ENCODE data around the gene EBF3. TPM values are rescaled to one million over a fixed set of nuclear protein-coding genes. Genes with fewer than 3 reads are reported as not detected.

The EBF3 gene
- total RNA-seq, 2 experiments from 2014 or later = not detected

DNA sequence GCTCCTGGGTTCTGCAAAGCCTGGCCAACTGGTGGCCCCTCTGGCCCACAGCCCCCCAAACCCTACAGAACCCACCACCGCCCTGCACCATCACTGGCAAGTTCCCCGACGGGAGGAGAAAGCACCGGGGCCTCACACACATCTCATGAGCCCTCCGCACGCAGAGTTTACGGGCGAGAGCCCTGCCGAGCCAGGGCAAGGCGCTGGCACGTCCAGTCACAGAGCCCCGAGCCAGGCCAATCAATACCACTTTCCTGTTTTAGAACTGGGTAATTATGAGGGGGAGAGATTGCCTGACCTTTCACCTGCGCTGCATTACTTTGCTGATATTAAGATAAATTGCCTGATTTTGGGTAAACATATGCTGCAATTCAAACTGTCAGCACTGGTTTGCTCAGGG is 113.3 kb downstream of the EBF3 start:
- Mint-ChIP-seq H3K4me1 (ENCODE audit: low read depth) (no peaks in the 10 kb centered on the region), H3K36me3 (ENCODE audit: low read depth) (no peaks in the 10 kb centered on the region), H3K27me3 (peaks cover 8% of the 10 kb centered on the region), H3K27ac (no peak overlapping the region), H3K9me3 (no peaks in the 10 kb centered on the region), H3K4me3 (no peak overlapping the region)
- Histone ChIP-seq H3K36me3 (ENCODE audit: insufficient read depth, low read length) (no peaks in the 10 kb centered on the region), H3K4me1 (ENCODE audit: insufficient read depth, low read length) (no peaks in the 10 kb centered on the region), H3K27ac (ENCODE audit: low read depth in 1 of 2, low read length in 2 of 2) (no peak overlapping the region), H3K27me3 (ENCODE audit: control insufficient read depth in 1 of 2, insufficient read depth in 2 of 2, low read length in 2 of 2) (peaks cover 0 to 2% of the 10 kb centered on the region in 2 experiments), H3K4me3 (ENCODE audit: low read length) (no peak overlapping the region), H3K9me3 (ENCODE audit: control insufficient read depth in 1 of 2, insufficient read depth in 1 of 2, low read length in 2 of 2) (peaks cover 0 to 2% of the 10 kb centered on the region in 2 experiments)
- intact Hi-C loops (cut with DNase I, micrococcal nuclease) = no loop called here
- ChIA-PET CTCF (no interaction called here), POLR2A (no interaction called here)
- no peak for TF ChIP-seq CTCF (IDR thresholded peaks at IDR 0.05)
- ATAC-seq (ENCODE audit: poor library complexity) = no peak
- no peak for DNase-seq

DNA sequence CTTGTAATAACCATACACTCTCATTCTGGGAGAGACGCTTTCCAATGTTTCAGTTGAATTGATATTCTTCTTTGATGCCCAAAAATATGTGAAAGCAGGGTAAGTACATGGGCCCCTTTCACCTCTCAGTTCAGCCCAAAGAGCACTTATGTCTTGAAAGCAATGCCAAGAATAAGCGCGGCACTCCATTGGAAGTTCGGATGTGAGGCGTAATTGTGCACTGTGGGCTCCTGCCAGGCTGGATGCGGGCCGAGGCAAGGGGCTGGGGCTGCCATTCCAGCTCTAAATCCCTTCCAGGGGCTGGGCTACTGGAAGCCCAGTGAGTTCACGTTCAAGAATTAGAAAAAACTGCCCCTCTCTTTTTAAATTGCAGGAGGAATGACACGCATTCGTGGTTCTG is 113.8 kb downstream of the EBF3 start:
- H3K4me1 ChIP-seq (ENCODE audit: insufficient read depth, low read length) = no peaks in the 10 kb centered on the region
- Mint-ChIP-seq H3K4me3 (no peak overlapping the region), H3K36me3 (ENCODE audit: low read depth) (no peaks in the 10 kb centered on the region), H3K27me3 (peaks cover 8% of the 10 kb centered on the region), H3K4me1 (ENCODE audit: low read depth) (no peaks in the 10 kb centered on the region), H3K27ac (no peak overlapping the region), H3K9me3 (no peaks in the 10 kb centered on the region)
- no peaks in the 10 kb centered on the region for H3K9me3 ChIP-seq (ENCODE audit: control insufficient read depth in 1 of 2, insufficient read depth in 1 of 2, low read length in 2 of 2)
- peaks cover 0 to 2% of the 10 kb centered on the region in 2 experiments for H3K27me3 ChIP-seq (ENCODE audit: control insufficient read depth in 1 of 2, insufficient read depth in 2 of 2, low read length in 2 of 2)
- no peaks in the 10 kb centered on the region for H3K36me3 ChIP-seq (ENCODE audit: insufficient read depth, low read length)
- intact Hi-C loops (cut with DNase I, micrococcal nuclease) = no loop called here
- ATAC-seq (ENCODE audit: poor library complexity) (no peak), DNase-seq (no peak)
- CTCF ChIA-PET = no interaction called here
- H3K27ac ChIP-seq (ENCODE audit: low read depth in 1 of 2, low read length in 2 of 2) = no peak overlapping the region
- no peak for TF ChIP-seq CTCF (IDR thresholded peaks at IDR 0.05)
- no peak overlapping the region for H3K4me3 ChIP-seq (ENCODE audit: low read length)
- POLR2A ChIA-PET = no interaction called here

GRCh38 chr10:129849853-129850252 is 114.2 kb downstream of the EBF3 start:
- peaks cover 8% of the 10 kb centered on the region for H3K27me3 Mint-ChIP-seq
- no peak overlapping the region for H3K4me3 Mint-ChIP-seq
- ATAC-seq (ENCODE audit: poor library complexity) (no peak), DNase-seq (no peak)
- no peaks in the 10 kb centered on the region for H3K4me1 Mint-ChIP-seq (ENCODE audit: low read depth)
- H3K36me3 ChIP-seq (ENCODE audit: insufficient read depth, low read length) = no peaks in the 10 kb centered on the region
- H3K4me1 ChIP-seq (ENCODE audit: insufficient read depth, low read length) = no peaks in the 10 kb centered on the region
- CTCF ChIA-PET = no interaction called here
- no peak overlapping the region for H3K27ac ChIP-seq (ENCODE audit: low read depth in 1 of 2, low read length in 2 of 2)
- no peak for TF ChIP-seq CTCF (IDR thresholded peaks at IDR 0.05)
- no peaks in the 10 kb centered on the region for H3K9me3 ChIP-seq (ENCODE audit: control insufficient read depth in 1 of 2, insufficient read depth in 1 of 2, low read length in 2 of 2)
- H3K4me3 ChIP-seq (ENCODE audit: low read length) = no peak overlapping the region
- POLR2A ChIA-PET = no interaction called here
- H3K36me3 Mint-ChIP-seq (ENCODE audit: low read depth) = no peaks in the 10 kb centered on the region
- no peak overlapping the region for H3K27ac Mint-ChIP-seq
- H3K27me3 ChIP-seq (ENCODE audit: control insufficient read depth in 1 of 2, insufficient read depth in 2 of 2, low read length in 2 of 2) = peaks cover 0 to 2% of the 10 kb centered on the region in 2 experiments
- intact Hi-C loops (cut with DNase I, micrococcal nuclease) = no loop called here
- H3K9me3 Mint-ChIP-seq = no peaks in the 10 kb centered on the region
